Activated naive CD8-positive, alpha-beta T cell treated with anti-CD3 and anti-CD28 coated beads, Interleukin-2, amount 50 U/mL, for 24 hours (primary cell): ENCODE data around the gene CA9.
A peak's percentile ranks its signal among the peaks of the same experiment; 100 is the strongest.
"Not testable (repeated sequence)": the region's sequence is repeated elsewhere in the genome, so short reads cannot be mapped to it uniquely, and the experiment has no call there.

Source experiments
- ATAC-seq: fragments of 150-1000 bp; cut with Tn5 transposase; one replicate; pipeline ENCODE4 v1.10.0; 2021
- DNase-seq: peaks from one replicate; pipeline ENCODE4 v3.0.0; 2021
- H3K27ac Mint-ChIP-seq: one replicate; pipeline ENCODE4 v1.8.0; 2021; ENCODE audit warnings: mild to moderate bottlenecking, mixed read lengths
- H3K27me3 Mint-ChIP-seq: one replicate; pipeline ENCODE4 v1.8.0; 2021; ENCODE audit warnings: mixed read lengths
- H3K36me3 Mint-ChIP-seq: one replicate; pipeline ENCODE4 v1.8.0; 2021; ENCODE audit warnings: low read depth, mixed read lengths
- H3K4me1 Mint-ChIP-seq: one replicate; pipeline ENCODE4 v1.8.0; 2021; ENCODE audit warnings: mixed read lengths
- H3K4me3 Mint-ChIP-seq: one replicate; pipeline ENCODE4 v1.8.0; 2021; ENCODE audit warnings: mild to moderate bottlenecking, moderate library complexity, mixed read lengths
- H3K9me3 Mint-ChIP-seq: one replicate; pipeline ENCODE4 v1.8.0; 2021; ENCODE audit warnings: mixed read lengths

Gene CA9

GRCh38 chr9:35673132-35674024 lies at the start of gene CA9:
TSS of gene CA9 (plus strand) at chr9:35673928. CDS start at chr9:35673960, 32 bp downstream.
- Mint-ChIP-seq H3K4me1 (peaks cover 12% of the 10 kb centered on the region), H3K36me3 (no peaks in the 10 kb centered on the region), H3K27me3 (peaks cover 11% of the 10 kb centered on the region), H3K4me3 (peak within 1 kb of the TSS; percentile 55), H3K9me3 (no peaks in the 10 kb centered on the region), H3K27ac (no peak within 1 kb of the TSS)
- ATAC-seq, result peak; percentile 57
- no peak for DNase-seq

GRCh38 chr9:35627575-35627974 lies 46.2 kb upstream of the CA9 start:
- H3K27ac Mint-ChIP-seq, result peak overlapping the region; percentile 27
- peak; percentile 15 for ATAC-seq

GRCh38 chr9:35628389-35628991 lies 45.2 kb upstream of the CA9 start:
- DNase-seq (no peak), ATAC-seq (no peak)
- H3K27ac Mint-ChIP-seq, result no peak overlapping the region
- H3K27me3 Mint-ChIP-seq, result no peaks in the 10 kb centered on the region
- H3K4me1 Mint-ChIP-seq, result peaks cover 32% of the 10 kb centered on the region
- H3K4me3 Mint-ChIP-seq, result no peak overlapping the region
- H3K9me3 Mint-ChIP-seq, result no peaks in the 10 kb centered on the region
- H3K36me3 Mint-ChIP-seq, result no peaks in the 10 kb centered on the region

More at GRCh38 chr9:35627575-35627974, 46.2 kb upstream of the CA9 start:
- Mint-ChIP-seq H3K36me3 (no peaks in the 10 kb centered on the region), H3K4me1 (peaks cover 29% of the 10 kb centered on the region), H3K27me3 (no peaks in the 10 kb centered on the region), H3K4me3 (no peak overlapping the region), H3K9me3 (no peaks in the 10 kb centered on the region)
- no peak for DNase-seq

- Mint-ChIP-seq H3K27ac (no peak overlapping the region), H3K4me3 (no peak overlapping the region), H3K36me3 (no peaks in the 10 kb centered on the region), H3K9me3 (no peaks in the 10 kb centered on the region), H3K4me1 (peaks cover 41% of the 10 kb centered on the region), H3K27me3 (no peaks in the 10 kb centered on the region)
- DNase-seq (no peak), ATAC-seq (peak; percentile 61)
These were observed 44.1 kb upstream of the CA9 start for GRCh38 chr9:35629597-35629996.

- Mint-ChIP-seq H3K27me3 (no peaks in the 10 kb centered on the region), H3K4me1 (peaks cover 69% of the 10 kb centered on the region), H3K36me3 (peaks cover 14% of the 10 kb centered on the region), H3K4me3 (peak overlapping the region; percentile 46), H3K9me3 (peaks cover 6% of the 10 kb centered on the region), H3K27ac (peak overlapping the region; percentile 87)
- ATAC-seq (no peak), DNase-seq (no peak)
These were observed 38.0 kb upstream of the CA9 start for GRCh38 chr9:35635730-35636129.

- DNase-seq (peak; percentile 36), ATAC-seq (peak; percentile 18)
- peaks cover 8% of the 10 kb centered on the region for H3K9me3 Mint-ChIP-seq
- peaks cover 72% of the 10 kb centered on the region for H3K4me1 Mint-ChIP-seq
- no peaks in the 10 kb centered on the region for H3K27me3 Mint-ChIP-seq
- H3K36me3 Mint-ChIP-seq, result peaks cover 18% of the 10 kb centered on the region
- H3K4me3 Mint-ChIP-seq, result peak overlapping the region; percentile 46
- peak overlapping the region; percentile 87 for H3K27ac Mint-ChIP-seq
These were observed 37.4 kb upstream of the CA9 start for GRCh38 chr9:35636135-35636876.

GRCh38 chr9:35636877-35637246 lies 36.9 kb upstream of the CA9 start:
- peaks cover 22% of the 10 kb centered on the region for H3K36me3 Mint-ChIP-seq
- peak overlapping the region; percentile 87 for H3K27ac Mint-ChIP-seq
- ATAC-seq, H3K27me3 Mint-ChIP-seq, DNase-seq, H3K9me3 Mint-ChIP-seq: not testable (repeated sequence)
- peak overlapping the region; percentile 41 for H3K4me3 Mint-ChIP-seq
- peaks cover 77% of the 10 kb centered on the region for H3K4me1 Mint-ChIP-seq

- H3K27ac Mint-ChIP-seq, result peak overlapping the region; percentile 87
- not testable (repeated sequence) for ATAC-seq, H3K27me3 Mint-ChIP-seq, H3K9me3 Mint-ChIP-seq, DNase-seq, H3K4me3 Mint-ChIP-seq
- H3K4me1 Mint-ChIP-seq, result peaks cover 77% of the 10 kb centered on the region
- H3K36me3 Mint-ChIP-seq, result peaks cover 22% of the 10 kb centered on the region
These were observed 36.2 kb upstream of the CA9 start for GRCh38 chr9:35637427-35637955.

- H3K9me3 Mint-ChIP-seq, ATAC-seq, H3K4me3 Mint-ChIP-seq, H3K27me3 Mint-ChIP-seq, DNase-seq: not testable (repeated sequence)
- Mint-ChIP-seq H3K4me1 (peaks cover 74% of the 10 kb centered on the region), H3K36me3 (peaks cover 27% of the 10 kb centered on the region), H3K27ac (peak overlapping the region; percentile 92)
These were observed 35.0 kb upstream of the CA9 start for GRCh38 chr9:35638751-35639150.

GRCh38 chr9:35639225-35639624 lies 34.5 kb upstream of the CA9 start:
- H3K4me1 Mint-ChIP-seq, result peaks cover 71% of the 10 kb centered on the region

GRCh38 chr9:35639631-35640030 lies 34.1 kb upstream of the CA9 start:
- Mint-ChIP-seq H3K27me3 (no peaks in the 10 kb centered on the region), H3K4me3 (peak overlapping the region; percentile 41), H3K27ac (peak overlapping the region; percentile 92), H3K4me1 (peaks cover 72% of the 10 kb centered on the region), H3K36me3 (peaks cover 32% of the 10 kb centered on the region), H3K9me3 (peaks cover 8% of the 10 kb centered on the region)
- ATAC-seq (no peak), DNase-seq (no peak)

More at GRCh38 chr9:35639225-35639624, 34.5 kb upstream of the CA9 start:
- not testable (repeated sequence) for H3K9me3 Mint-ChIP-seq, DNase-seq, H3K27me3 Mint-ChIP-seq
- H3K27ac Mint-ChIP-seq, result peak overlapping the region; percentile 92
- peaks cover 28% of the 10 kb centered on the region for H3K36me3 Mint-ChIP-seq
- peak; percentile 76 for ATAC-seq
- peak overlapping the region; percentile 41 for H3K4me3 Mint-ChIP-seq

- not testable (repeated sequence) for H3K27me3 Mint-ChIP-seq, H3K9me3 Mint-ChIP-seq, DNase-seq, H3K4me3 Mint-ChIP-seq, ATAC-seq, H3K27ac Mint-ChIP-seq
- H3K4me1 Mint-ChIP-seq, result peaks cover 71% of the 10 kb centered on the region
- peaks cover 32% of the 10 kb centered on the region for H3K36me3 Mint-ChIP-seq
These were observed 33.3 kb upstream of the CA9 start for GRCh38 chr9:35640431-35640830.

GRCh38 chr9:35641478-35641877 lies 32.2 kb upstream of the CA9 start:
- Mint-ChIP-seq H3K36me3 (peaks cover 32% of the 10 kb centered on the region), H3K27ac (peak overlapping the region; percentile 55), H3K4me1 (peaks cover 71% of the 10 kb centered on the region)
- H3K27me3 Mint-ChIP-seq, ATAC-seq, DNase-seq, H3K9me3 Mint-ChIP-seq, H3K4me3 Mint-ChIP-seq: not testable (repeated sequence)

GRCh38 chr9:35643046-35643445 lies 30.7 kb upstream of the CA9 start:
- peaks cover 8% of the 10 kb centered on the region for H3K9me3 Mint-ChIP-seq
- no peak for ATAC-seq
- no peaks in the 10 kb centered on the region for H3K27me3 Mint-ChIP-seq
- no peak overlapping the region for H3K4me3 Mint-ChIP-seq
- H3K4me1 Mint-ChIP-seq, result peaks cover 69% of the 10 kb centered on the region
- no peak overlapping the region for H3K27ac Mint-ChIP-seq
- DNase-seq, result no peak
- H3K36me3 Mint-ChIP-seq, result peaks cover 26% of the 10 kb centered on the region
